Activated T-cell treated with anti-CD3 and anti-CD28 coated beads, Interleukin-2, amount 50 U/mL, for 1 hour (primary cell): Measurements from ENCODE around the gene SH3BGRL3.
"Not testable (repeated sequence)": the region's sequence is repeated elsewhere in the genome, so short reads cannot be mapped to it uniquely, and the experiment has no call there.

Source experiments
- DNase-seq: peaks from one replicate; pipeline ENCODE4 v3.0.0-alpha.2; 2020

SH3BGRL3 gene

GRCh38 chr1:26318338-26319064, 38.6 kb downstream of the SH3BGRL3 start:
- peak; percentile 42 for DNase-seq

- peak; percentile 35 for DNase-seq
These were observed 41.0 kb downstream of the SH3BGRL3 start for GRCh38 chr1:26320896-26321295.

DNA sequence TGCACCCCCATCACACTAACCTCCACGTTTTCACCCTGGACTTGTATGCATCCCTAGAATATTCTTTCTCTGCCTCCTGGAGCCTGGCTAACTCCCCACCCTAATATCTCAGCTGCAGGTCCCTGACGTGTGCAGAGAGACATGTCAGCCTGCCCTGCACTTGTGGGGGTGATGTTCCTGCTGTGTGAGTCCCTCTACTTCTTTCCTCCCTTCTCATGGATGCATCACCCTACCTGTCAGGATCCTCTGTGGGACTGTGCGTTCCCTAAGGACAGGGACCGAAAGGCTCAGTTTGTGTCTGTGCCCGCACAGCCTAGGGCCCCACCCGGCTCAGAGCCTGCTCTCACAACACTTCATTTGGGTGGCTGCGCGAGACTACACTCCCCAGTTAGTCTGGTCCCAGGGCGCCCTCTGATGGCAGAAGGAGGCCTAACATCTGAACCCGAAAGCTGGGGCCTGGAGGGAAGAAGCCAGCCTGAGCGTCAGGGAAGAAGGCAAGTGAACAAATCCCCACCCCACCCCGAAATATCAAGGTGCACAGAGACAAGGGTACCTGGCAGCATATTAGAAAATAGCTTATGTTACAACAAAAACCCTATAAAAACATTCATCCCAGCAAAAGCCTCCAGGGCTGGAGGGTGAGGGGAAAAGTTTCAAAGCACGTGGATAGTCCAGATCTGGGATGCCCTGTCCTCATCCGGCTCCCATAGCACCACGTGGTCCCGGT, 41.6 kb downstream of the SH3BGRL3 start:
- peak; percentile 98 for DNase-seq

- no peak for DNase-seq
These were observed 42.1 kb downstream of the SH3BGRL3 start for GRCh38 chr1:26322042-26322331.

DNA sequence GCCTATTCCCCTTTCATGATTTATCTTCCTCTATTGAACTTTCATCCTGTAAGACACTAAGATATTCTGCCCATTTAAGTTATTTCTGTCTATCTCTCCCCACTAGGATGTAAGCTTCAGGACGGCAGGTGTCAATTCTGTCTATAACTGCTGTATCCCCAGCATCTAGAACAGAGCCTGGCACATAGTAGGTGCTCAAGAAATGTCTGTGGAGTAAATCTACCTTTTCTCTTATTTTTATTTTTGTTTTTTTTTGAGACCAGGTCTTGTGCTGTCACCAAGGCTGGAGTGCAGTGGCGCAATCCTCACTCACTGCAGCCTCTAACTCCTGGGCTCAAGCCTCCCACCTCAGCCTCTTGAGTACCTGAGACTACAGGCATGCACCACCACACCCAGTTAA, 43.5 kb downstream of the SH3BGRL3 start:
- DNase-seq: no peak

DNA sequence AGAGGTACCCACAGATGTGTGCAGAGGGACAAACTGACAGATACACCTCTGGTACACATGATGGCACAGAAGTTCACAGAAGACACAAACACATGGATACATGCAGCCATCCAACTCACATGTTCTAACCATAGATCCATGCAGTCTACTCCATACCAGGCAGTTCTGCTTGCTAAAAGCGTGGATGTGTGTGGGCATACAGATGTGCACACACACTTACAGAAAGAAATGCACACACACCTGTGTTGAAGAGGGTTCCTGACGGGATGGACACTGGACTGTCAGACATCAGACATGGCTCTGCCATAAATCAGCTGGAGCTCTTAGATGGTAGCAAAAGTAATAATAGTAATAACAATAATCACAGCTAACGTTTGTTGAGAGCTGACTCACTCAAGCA, 44.7 kb downstream of the SH3BGRL3 start:
- no peak for DNase-seq

- DNase-seq: no peak
These were observed 48.1 kb downstream of the SH3BGRL3 start for GRCh38 chr1:26327956-26328362.

GRCh38 chr1:26328597-26328996, 48.7 kb downstream of the SH3BGRL3 start:
- no peak for DNase-seq

DNA sequence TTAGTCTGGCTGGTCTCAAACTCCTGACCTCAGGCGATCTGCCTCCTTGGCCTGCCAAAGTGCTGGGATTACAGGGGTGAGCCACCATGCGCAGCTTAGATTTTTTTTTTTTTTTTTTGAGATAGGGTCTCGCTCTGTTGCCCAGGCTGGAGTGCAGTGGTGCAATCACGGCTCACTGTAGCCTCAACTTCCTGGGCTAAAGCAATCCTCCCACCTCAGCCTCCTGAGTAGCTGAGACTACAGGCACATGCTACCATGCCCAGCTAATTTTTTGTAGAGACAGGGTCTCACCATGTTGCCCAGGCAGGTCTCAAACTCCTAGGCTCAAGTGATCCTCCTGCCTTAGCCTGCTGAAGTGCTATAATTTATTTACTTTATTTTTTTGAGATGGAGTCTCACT, 49.5 kb downstream of the SH3BGRL3 start:
- DNase-seq: not testable (repeated sequence)

- DNase-seq: no peak
These were observed 50.4 kb downstream of the SH3BGRL3 start for GRCh38 chr1:26330276-26330675.
